Activated T-cell treated with anti-CD3 and anti-CD28 coated beads, Interleukin-2, amount 50 U/mL, for 1 hour (primary cell): ENCODE results near the gene OSM.

ENCODE experiments used
- DNase-seq: peaks from one replicate; pipeline ENCODE4 v3.0.0-alpha.2; 2020

Gene OSM

GRCh38 chr22:30284172-30284571 lies 17.5 kb upstream of the OSM start:
- no peak for DNase-seq

GRCh38 chr22:30283342-30283741 lies 16.7 kb upstream of the OSM start:
- DNase-seq, result no peak

- no peak for DNase-seq
Measured at GRCh38 chr22:30282616-30283046, 16.0 kb upstream of the OSM start.

GRCh38 chr22:30280505-30280904 lies 13.9 kb upstream of the OSM start:
- no peak for DNase-seq

GRCh38 chr22:30279932-30280331 lies 13.3 kb upstream of the OSM start:
- no peak for DNase-seq

GRCh38 chr22:30279046-30279788 lies 12.6 kb upstream of the OSM start:
- no peak for DNase-seq

GRCh38 chr22:30277547-30278344 lies 11.1 kb upstream of the OSM start:
- no peak for DNase-seq

GRCh38 chr22:30276039-30276438 lies 9.4 kb upstream of the OSM start:
- no peak for DNase-seq

GRCh38 chr22:30275625-30276024 lies 9.0 kb upstream of the OSM start:
- DNase-seq, result peak; percentile 43

GRCh38 chr22:30274437-30274812 lies 7.8 kb upstream of the OSM start:
- no peak for DNase-seq

- no peak for DNase-seq
Measured at GRCh38 chr22:30273711-30274436, 7.2 kb upstream of the OSM start.

- no peak for DNase-seq
Measured at GRCh38 chr22:30272781-30273601, 6.3 kb upstream of the OSM start.

GRCh38 chr22:30270832-30271231 lies 4.2 kb upstream of the OSM start:
- no peak for DNase-seq

GRCh38 chr22:30268331-30268730 lies 1.7 kb upstream of the OSM start:
- DNase-seq, result no peak

- DNase-seq, result peak; percentile 40
Measured at GRCh38 chr22:30267382-30268302, 991 bp upstream of the OSM start.

GRCh38 chr22:30265823-30266444 lies 717 bp downstream of the OSM start:
- peak; percentile 82 for DNase-seq

- DNase-seq, result no peak
Measured at GRCh38 chr22:30265131-30265720, 1.4 kb downstream of the OSM start.

GRCh38 chr22:30263883-30264282 lies 2.8 kb downstream of the OSM start:
- DNase-seq, result no peak

- DNase-seq, result peak; percentile 84
Measured at GRCh38 chr22:30262917-30263741, 3.5 kb downstream of the OSM start.

GRCh38 chr22:30262112-30262511 lies 4.5 kb downstream of the OSM start:
- no peak for DNase-seq
